PFSK-1 (cell line): ENCODE results near the gene CLCN7.

Experiments used
- FOXP2 ChIP-seq: optimal IDR thresholded peaks from 2 replicates; pipeline ENCODE3; 2011; ENCODE audit warnings: borderline replicate concordance, control low read depth, inconsistent platforms; ENCODE audit not compliant: insufficient read depth; ENCODE audit errors: extremely low read length, extremely low read depth
- POLR2AphosphoS5 ChIP-seq: IDR thresholded peaks from 2 replicates; pipeline ENCODE4 v1.6.1; 2012; ENCODE audit warnings: low read depth, mild to moderate bottlenecking, control low read depth, low read length, moderate library complexity
- SIN3A ChIP-seq: IDR thresholded peaks from 2 replicates; pipeline ENCODE4 v1.6.1; 2012; ENCODE audit warnings: mild to moderate bottlenecking, low read length, moderate library complexity, borderline replicate concordance; ENCODE audit not compliant: insufficient read depth
- TAF1 ChIP-seq: IDR thresholded peaks from 2 replicates; pipeline ENCODE4 v1.6.1; 2012; ENCODE audit warnings: low read length, control low read depth, borderline replicate concordance; ENCODE audit not compliant: insufficient read depth
- TF ChIP-seq, protein P1 (sequence below), 2 experiments: IDR thresholded peaks; 2 replicates each; pipeline versions ENCODE4 v1.6.1 to v1.8.0; 2011 to 2012; ENCODE audit warnings: low read depth in 2 of 2, low read length in 2 of 2, control low read depth in 1 of 2, inconsistent platforms in 1 of 2, mild to moderate bottlenecking in 1 of 2, moderate library complexity in 1 of 2; ENCODE audit not compliant: insufficient read depth in 1 of 2

CLCN7 gene

DNA sequence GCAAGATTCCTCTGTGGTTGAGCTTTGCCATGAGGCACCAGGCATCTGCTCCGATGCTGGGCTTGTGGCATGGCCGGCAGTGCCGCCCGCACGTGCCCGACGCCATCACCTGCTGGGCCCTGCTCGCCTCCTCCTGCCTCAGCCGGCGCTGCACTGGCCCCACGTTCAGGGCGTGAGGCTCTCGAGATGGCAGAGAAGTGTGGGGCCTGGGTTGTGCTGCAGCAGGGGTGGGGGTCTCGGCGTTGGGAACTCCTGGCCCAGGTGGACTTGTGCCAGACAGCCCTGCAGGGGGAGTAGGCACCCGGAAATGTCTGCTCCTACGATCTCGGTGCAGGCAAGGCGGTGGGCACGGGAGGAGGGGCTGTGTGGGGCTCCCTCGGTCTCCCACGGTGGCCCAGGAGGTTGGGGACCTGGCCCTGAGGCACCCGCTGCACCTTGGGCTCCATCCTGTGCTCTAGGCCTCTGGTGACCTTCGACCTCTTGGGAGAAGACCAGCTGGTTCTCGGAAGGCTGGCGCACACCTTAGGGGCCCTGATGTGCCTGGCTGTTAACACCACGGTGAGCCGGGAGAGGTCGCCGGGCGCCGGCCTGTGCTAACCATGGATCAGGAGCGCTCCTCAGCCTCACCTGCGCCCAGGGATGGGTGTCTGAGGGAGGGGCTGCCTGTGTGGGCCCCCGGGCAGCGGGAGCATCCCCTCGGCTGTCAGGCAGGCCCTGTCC is 31.8 kb upstream of the CLCN7 start:
- TF ChIP-seq POLR2AphosphoS5 (no peak), FOXP2 (no peak)

DNA sequence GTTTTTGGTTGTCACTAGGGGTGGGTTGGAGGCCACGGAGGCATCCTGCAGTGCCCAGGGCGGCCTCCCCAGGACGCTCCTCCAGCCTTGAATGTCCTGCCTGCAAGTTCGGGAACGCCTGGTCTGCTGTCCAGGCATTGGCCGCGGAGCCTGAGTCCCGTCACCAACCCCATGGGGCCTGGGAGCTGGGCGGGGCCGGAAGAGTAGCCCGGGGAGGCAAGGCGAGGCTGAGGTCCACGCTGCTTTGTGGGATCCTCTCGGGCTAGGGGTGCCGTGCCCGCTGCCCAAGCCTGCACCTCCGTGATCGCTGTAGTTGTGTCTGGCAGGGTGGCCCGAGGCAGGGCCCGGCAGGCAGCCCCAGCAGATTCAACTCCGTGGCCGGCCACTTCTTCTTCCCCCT is 31.1 kb upstream of the CLCN7 start:
- TF ChIP-seq, protein P1, sequence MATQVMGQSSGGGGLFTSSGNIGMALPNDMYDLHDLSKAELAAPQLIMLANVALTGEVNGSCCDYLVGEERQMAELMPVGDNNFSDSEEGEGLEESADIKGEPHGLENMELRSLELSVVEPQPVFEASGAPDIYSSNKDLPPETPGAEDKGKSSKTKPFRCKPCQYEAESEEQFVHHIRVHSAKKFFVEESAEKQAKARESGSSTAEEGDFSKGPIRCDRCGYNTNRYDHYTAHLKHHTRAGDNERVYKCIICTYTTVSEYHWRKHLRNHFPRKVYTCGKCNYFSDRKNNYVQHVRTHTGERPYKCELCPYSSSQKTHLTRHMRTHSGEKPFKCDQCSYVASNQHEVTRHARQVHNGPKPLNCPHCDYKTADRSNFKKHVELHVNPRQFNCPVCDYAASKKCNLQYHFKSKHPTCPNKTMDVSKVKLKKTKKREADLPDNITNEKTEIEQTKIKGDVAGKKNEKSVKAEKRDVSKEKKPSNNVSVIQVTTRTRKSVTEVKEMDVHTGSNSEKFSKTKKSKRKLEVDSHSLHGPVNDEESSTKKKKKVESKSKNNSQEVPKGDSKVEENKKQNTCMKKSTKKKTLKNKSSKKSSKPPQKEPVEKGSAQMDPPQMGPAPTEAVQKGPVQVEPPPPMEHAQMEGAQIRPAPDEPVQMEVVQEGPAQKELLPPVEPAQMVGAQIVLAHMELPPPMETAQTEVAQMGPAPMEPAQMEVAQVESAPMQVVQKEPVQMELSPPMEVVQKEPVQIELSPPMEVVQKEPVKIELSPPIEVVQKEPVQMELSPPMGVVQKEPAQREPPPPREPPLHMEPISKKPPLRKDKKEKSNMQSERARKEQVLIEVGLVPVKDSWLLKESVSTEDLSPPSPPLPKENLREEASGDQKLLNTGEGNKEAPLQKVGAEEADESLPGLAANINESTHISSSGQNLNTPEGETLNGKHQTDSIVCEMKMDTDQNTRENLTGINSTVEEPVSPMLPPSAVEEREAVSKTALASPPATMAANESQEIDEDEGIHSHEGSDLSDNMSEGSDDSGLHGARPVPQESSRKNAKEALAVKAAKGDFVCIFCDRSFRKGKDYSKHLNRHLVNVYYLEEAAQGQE (IDR thresholded peaks at IDR 0.05; ENCODE audit: insufficient read depth in 1 of 2, low read depth in 2 of 2, low read length in 2 of 2): no peak
- no peak for TF ChIP-seq POLR2AphosphoS5
- no peak for TF ChIP-seq TAF1
- no peak for TF ChIP-seq FOXP2
- TF ChIP-seq SIN3A: no peak

DNA sequence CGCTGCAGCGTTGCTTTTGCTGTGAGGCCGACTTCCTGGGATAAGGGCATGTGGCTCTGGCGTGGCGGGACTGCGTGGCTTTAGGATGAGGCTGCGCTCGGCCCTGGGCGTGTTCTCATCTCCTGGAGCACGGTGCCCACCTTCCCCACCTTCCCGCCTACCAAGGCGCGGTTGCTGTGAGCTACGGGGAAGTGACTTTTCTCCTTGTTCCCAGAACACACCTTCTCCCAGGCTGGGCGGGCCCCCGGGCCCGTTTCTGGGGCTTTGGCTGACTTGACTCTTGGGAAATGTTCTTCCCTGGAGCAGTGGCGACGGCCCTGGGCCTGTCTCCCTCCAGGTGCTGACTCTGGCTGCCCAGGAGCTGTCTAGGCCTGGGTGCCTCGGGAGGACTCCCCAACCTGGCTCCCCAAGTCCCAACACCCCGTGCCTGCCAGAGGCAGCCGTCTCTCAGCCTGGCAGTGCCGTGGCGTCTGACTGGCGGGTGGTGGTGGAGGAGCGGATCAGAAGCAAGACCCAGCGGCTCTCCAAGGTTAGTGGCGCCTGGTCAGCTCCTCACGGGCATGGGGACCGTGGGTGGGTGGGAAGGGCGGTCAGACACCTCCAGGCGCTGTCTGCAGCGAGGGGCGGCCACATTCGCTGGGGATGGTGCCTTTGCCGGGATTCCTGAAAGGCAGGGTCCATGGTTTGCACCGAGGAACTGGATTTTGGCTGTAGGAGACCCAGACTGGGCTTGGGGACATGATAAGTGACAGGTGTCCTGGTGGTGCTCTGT is 30.4 kb upstream of the CLCN7 start:
- no peak for TF ChIP-seq TAF1
- TF ChIP-seq, protein P1 (IDR thresholded peaks at IDR 0.05; ENCODE audit: insufficient read depth in 1 of 2, low read depth in 2 of 2, low read length in 2 of 2): no peak
- no peak for TF ChIP-seq SIN3A
- no peak for TF ChIP-seq FOXP2
- TF ChIP-seq POLR2AphosphoS5: no peak

DNA sequence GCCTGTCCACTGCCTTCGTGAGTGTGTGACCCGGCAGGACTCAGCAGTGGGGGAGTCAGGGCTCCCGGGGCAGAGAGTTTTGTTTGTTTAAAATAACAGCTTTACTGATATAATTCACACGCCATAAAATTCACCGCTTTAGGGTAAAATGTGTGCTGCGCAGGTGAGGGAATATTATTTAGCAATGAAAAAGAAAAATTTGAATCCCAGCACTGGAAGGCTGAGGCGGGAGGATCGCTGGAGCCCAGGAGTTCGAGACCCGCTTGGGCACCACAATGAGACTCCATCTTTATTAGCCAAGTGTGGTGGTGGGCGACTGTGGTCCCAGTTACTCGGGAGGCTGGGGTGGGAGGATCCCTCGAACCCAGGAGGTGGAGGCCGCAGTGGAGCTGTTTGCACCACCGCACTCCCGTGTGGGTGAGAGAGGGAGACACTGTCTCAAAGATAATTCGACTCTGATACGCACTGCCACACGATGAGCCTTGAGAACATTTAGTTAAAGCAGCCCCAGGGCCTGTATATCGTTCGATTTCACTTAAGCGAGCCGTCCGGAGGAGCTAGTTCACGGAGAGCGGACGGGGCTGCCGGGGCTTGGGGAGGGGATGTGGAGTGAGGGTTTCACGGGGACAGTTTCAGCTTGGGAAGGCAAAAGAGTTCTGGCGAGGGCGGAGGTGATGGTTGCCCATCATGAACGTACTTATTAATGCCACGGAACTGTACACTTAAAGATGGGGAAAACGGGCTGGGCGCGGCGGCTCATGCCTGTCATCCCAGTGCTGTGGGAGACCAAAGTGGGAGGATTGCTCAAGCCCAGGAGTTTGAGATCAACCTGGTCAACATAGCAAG is 28.5 kb upstream of the CLCN7 start:
- no peak for TF ChIP-seq TAF1
- no peak for TF ChIP-seq POLR2AphosphoS5
- no peak for TF ChIP-seq FOXP2
- TF ChIP-seq SIN3A: no peak
- TF ChIP-seq, protein P1 (IDR thresholded peaks at IDR 0.05; ENCODE audit: insufficient read depth in 1 of 2, low read depth in 2 of 2, low read length in 2 of 2): no peak

DNA sequence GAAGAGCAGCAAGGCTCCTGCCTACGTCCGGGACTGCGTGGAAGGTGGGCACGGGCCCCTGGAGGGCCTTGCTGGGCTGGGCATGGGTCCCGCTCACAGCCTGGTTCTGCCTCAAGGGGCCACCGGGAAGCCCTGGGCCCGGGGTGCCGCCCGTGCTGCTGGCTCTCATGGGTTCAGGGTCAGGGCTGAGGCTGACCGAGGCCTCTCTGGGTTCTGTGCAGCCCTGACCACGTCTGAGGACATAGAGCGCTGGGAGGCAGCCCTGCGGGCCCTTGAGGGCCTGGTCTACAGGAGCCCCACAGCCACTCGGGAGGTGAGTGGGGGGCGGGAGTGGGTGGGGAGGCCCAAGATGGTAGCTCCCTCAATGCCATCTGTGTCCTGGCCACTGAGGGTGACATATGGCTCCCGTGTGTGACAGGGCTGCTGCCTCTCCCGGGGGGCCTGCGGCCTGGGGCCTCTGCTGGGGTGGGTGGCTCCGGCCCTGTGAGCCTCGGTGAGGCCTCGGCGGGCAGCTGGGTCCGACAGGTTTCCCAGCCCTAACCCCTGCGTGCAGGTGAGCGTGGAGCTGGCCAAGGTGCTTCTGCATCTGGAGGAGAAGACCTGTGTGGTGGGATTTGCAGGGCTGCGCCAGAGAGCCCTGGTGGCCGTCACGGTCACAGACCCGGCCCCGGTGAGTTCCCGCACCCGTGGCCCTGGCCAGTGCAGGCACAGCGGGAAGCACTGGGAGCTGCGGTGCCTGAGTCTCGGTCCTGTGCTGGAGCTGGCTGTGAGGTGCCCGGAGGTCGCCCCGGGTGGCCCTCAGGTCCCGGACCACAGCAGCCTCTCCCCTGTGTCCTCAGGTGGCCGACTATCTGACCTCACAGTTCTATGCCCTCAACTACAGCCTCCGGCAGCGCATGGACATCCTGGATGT is 27.5 kb upstream of the CLCN7 start:
- no peak for TF ChIP-seq TAF1
- no peak for TF ChIP-seq FOXP2
- TF ChIP-seq POLR2AphosphoS5: no peak
- TF ChIP-seq, protein P1 (IDR thresholded peaks at IDR 0.05; ENCODE audit: insufficient read depth in 1 of 2, low read depth in 2 of 2, low read length in 2 of 2): no peak
- no peak for TF ChIP-seq SIN3A
